HG03064 (cell line): ENCODE measurements around the gene ZBTB38.

Source experiments
- ATAC-seq: cut with Tn5 transposase; IDR thresholded peaks from one replicate; pipeline ENCODE4 v1.9.1; 2021; ENCODE audit warnings: low read depth; ENCODE audit not compliant: unreplicated experiment

ZBTB38 gene

GRCh38 chr3:141401573-141402475, 33.5 kb downstream of the ZBTB38 start:
- ATAC-seq: peak; percentile 60

GRCh38 chr3:141402476-141403171, 34.3 kb downstream of the ZBTB38 start:
- peak; percentile 52 for ATAC-seq

- no peak for ATAC-seq
These were observed 35.3 kb downstream of the ZBTB38 start for GRCh38 chr3:141403576-141403975.

- no peak for ATAC-seq
These were observed 36.7 kb downstream of the ZBTB38 start for GRCh38 chr3:141405025-141405424.

- ATAC-seq: no peak
These were observed 37.3 kb downstream of the ZBTB38 start for GRCh38 chr3:141405591-141405990.

GRCh38 chr3:141406265-141406664, 38.0 kb downstream of the ZBTB38 start:
- no peak for ATAC-seq

- ATAC-seq: no peak
These were observed 38.7 kb downstream of the ZBTB38 start for GRCh38 chr3:141407047-141407446.

GRCh38 chr3:141407825-141408224, 39.5 kb downstream of the ZBTB38 start:
- ATAC-seq: no peak

- ATAC-seq: no peak
These were observed 40.3 kb downstream of the ZBTB38 start for GRCh38 chr3:141408596-141408995.

- no peak for ATAC-seq
These were observed 41.6 kb downstream of the ZBTB38 start for GRCh38 chr3:141409940-141410241.

- ATAC-seq: no peak
These were observed 42.1 kb downstream of the ZBTB38 start for GRCh38 chr3:141410408-141410807.

GRCh38 chr3:141410846-141411245, 42.5 kb downstream of the ZBTB38 start:
- no peak for ATAC-seq

- no peak for ATAC-seq
These were observed 43.0 kb downstream of the ZBTB38 start for GRCh38 chr3:141411251-141411771.

GRCh38 chr3:141412087-141412935, 44.0 kb downstream of the ZBTB38 start:
- ATAC-seq: peak; percentile 40

- no peak for ATAC-seq
These were observed 44.6 kb downstream of the ZBTB38 start for GRCh38 chr3:141412936-141413354.

GRCh38 chr3:141413391-141413790, 45.1 kb downstream of the ZBTB38 start:
- ATAC-seq: no peak

- no peak for ATAC-seq
These were observed 45.7 kb downstream of the ZBTB38 start for GRCh38 chr3:141413801-141414689.

GRCh38 chr3:141414800-141415462, 46.6 kb downstream of the ZBTB38 start:
- ATAC-seq: no peak

GRCh38 chr3:141415953-141416352, 47.6 kb downstream of the ZBTB38 start:
- ATAC-seq: no peak
